GM12891 (cell line): Measurements from ENCODE around the gene TNPO3.

ENCODE experiments used
- POLR2A ChIP-seq: IDR thresholded peaks from 2 replicates; pipeline ENCODE4 v1.6.1; 2011; ENCODE audit warnings: low read depth, low read length, control low read depth
- POLR2AphosphoS5 ChIP-seq: IDR thresholded peaks from 2 replicates; pipeline ENCODE4 v1.6.1; 2011; ENCODE audit warnings: low read depth, low read length, control low read depth
- POU2F2 ChIP-seq: IDR thresholded peaks from 2 replicates; pipeline ENCODE4 v1.6.1; 2011; ENCODE audit warnings: low read depth, mild to moderate bottlenecking, control low read depth, low read length, moderate library complexity
- SPI1 ChIP-seq: IDR thresholded peaks from 2 replicates; pipeline ENCODE4 v1.6.1; 2011; ENCODE audit warnings: low read depth, low read length, control low read depth
- TAF1 ChIP-seq: IDR thresholded peaks from 2 replicates; pipeline ENCODE4 v1.6.1; 2011; ENCODE audit warnings: low read depth, low read length, control low read depth

GRCh38 chr7:128961030-128961659 lies 93.8 kb downstream of the TNPO3 start:
- TF ChIP-seq POLR2A = no peak
- no peak for TF ChIP-seq TAF1
- no peak for TF ChIP-seq POU2F2
- no peak for TF ChIP-seq POLR2AphosphoS5
- TF ChIP-seq SPI1 = no peak
